Muscle of back (tissue), 11 donors: Measurements from ENCODE around the gene ZNF740. TPM values are rescaled to one million over a fixed set of nuclear protein-coding genes. Genes with fewer than 3 reads are reported as not detected.
"Not testable (repeated sequence)": the region's sequence is repeated elsewhere in the genome, so short reads cannot be mapped to it uniquely, and the experiment has no call there.

Experiments
- DNase-seq, 3 donors: peaks; one replicate each; pipeline versions ENCODE4 v3.0.0 to v3.0.0-alpha.2; 2013
- polyA plus RNA-seq, 10 donors: library from polyadenylated mRNA; unstranded; fragments of 120-200 nt; gene quantifications; one replicate each; pipeline ENCODE4 v1.2.1, GENCODE V29; 2013; ENCODE audit not compliant: insufficient read length in 10 of 10

Gene ZNF740
- polyA plus RNA-seq, 10 donors = 25.0 to 36.7 (median 28.3) TPM

GRCh38 chr12:53171725-53172329, 8.7 kb upstream of the ZNF740 start:
- no peak for DNase-seq

DNA sequence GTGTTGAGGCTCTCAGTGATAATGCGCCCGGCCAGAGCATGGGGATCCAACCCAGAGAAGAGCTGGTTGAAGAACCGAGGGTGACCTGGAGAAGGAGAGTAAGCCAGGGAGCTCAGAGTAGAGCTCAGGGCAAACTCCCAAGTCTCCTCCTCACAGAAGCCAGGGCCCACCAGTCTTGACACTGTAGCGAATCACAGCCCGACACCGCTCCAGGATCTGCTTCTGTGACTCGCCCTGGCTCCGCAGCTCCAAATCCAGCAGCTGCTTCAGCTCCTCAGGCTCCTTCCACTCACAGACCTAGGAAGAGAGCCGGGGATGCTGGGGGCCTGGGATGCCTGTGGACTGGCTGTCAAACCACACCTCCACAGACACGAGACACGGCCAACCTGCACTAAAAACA, 8.2 kb upstream of the ZNF740 start:
- DNase-seq = no peak

GRCh38 chr12:53173085-53173715, 7.3 kb upstream of the ZNF740 start:
- no peak for DNase-seq

- no peak for DNase-seq
These were observed 5.5 kb upstream of the ZNF740 start for GRCh38 chr12:53174881-53175491.

DNA sequence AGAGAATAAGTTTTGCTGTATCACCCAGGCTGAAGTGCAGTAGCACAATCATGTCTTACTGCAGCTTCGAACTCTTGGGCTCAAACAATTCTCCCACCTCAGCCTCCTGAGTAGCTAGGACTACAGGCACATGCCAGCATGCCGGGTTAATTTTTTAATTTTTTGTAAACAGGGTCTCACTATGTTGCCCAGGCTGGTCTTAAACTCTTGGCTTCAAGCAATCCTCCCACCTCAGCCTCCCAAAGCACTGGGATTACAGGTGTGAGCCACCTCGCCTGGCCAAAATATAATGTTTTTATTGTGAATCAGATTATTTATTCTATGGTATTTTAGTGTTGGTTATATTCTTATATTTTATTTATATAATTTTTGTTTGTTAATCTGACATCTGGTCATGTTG, 3.8 kb upstream of the ZNF740 start:
- DNase-seq = no peak

DNA sequence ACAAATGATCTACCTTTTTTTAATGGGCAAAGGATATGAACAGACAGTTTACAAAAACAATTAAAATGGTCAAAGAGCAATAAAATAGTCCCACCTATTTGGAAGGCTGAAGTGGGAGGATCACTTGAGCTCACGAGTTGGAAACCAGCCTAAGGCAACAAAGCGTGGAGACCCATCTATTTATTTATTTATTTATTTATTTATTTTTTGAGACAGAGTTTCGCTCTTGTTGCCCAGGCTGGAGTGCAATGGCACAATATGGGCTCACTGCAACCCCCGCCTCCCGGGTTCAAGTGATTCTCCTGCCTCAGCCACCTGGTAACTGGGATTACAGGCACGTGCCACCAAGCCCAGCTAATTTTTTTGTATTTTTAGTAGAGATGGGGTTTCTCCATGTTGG, 3.1 kb upstream of the ZNF740 start:
- DNase-seq = not testable (repeated sequence)

- not testable (repeated sequence) for DNase-seq
These were observed 1.7 kb upstream of the ZNF740 start for GRCh38 chr12:53178803-53179202.

DNA sequence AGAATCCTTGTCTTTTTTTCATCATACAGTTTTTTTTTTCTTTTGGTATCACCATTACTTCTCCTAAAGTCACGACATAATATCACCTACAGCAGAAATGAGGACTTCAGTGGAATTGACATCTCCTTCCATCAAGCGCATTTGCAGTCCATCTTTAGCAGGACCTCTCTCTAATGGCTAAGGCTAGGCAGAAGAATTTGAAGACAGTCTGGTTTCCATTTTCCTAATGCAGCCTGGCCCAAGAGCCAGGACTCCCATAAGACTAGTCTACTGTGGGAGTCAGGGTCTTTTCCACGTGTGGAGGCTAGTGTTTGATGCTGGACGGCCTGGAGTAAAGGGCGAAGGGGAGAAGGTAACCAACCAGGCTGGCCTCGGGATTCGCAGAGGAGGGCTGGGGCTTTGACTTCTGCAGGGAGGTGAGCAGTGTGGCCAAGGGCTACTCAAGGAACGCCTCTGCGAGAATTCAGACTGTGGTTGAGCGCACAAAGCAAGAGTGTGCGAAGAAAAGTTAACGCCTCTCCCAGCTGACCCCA, 769 bp upstream of the ZNF740 start:
- DNase-seq = no peak

DNA sequence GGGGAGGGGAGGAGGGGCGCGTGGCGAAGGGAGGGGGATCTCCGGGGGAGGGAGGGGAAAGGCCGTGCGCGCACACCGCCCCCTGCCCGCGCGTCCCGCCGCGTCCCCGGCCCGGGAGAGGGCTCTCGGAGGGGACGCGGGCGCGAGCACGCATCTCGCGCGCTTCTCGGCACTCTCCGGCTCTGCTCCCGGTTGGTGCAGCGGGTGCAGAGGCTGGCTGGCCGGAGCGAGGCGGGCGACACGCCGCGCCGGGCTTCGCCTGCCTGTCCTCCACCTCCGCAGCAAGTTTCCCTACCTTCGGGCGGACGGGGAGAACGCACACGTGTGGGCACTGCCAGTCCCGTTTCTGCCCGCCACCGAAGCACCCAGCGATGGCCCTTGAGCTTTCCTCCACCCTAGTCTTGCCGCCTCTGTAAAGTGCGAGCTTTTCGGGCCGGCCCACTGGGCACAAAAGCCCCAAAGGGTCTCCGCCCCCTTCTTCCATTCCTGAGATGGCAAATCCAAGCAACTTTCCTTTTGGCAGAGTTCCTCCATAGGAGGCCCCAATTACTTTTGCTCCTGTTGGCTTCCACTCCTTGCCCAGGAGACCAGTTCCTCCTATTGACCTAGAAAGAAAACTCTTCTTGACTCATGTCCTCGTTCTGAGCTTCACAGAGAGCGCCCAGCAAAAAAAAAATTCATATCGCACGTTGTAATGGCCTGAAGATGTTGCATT, 566 bp downstream of the ZNF740 start:
- DNase-seq = peak; percentile 72 to 88 (median 81)

- DNase-seq = no peak
These were observed 1.4 kb downstream of the ZNF740 start for GRCh38 chr12:53181935-53182334.

- no peak for DNase-seq
These were observed 2.4 kb downstream of the ZNF740 start for GRCh38 chr12:53182903-53183302.

DNA sequence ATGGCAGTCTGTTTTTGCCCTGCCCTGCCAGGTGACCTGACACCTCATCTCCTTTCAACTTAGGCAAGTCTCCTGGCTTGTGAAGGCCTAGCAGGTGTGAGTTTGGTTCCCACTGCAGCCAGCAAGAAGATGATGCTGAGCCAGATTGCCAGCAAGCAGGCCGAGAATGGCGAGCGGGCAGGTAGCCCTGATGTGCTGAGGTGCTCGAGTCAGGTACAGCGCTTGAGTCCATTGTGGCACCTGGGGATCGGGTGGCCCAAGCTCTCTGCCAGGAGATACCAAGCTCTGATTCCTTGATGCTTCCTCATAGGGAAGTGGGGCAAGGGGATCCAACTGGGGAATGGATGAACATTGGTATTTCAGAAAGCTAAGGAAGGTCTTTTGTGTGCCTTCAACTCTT, 4.3 kb downstream of the ZNF740 start:
- DNase-seq = no peak

- DNase-seq = no peak
These were observed 5.1 kb downstream of the ZNF740 start for GRCh38 chr12:53185582-53186153.

DNA sequence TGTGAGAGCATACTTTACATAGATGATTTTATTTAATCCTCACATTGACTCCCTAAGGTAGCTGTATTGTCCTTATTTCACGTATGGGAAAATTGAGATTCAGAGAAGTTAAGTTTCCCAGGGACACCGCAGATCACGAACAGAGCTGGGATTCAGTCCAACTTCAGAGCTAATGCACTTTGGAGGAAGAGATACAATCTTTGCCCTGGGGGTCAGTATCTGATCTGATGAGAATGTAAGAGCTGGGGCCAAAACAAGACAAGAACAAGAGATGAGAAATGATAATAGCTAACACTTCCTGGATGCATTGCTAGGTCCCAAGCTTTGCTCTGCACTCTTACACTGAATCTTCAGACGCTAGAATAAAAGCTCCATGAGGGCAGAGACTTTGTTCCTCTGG, 6.2 kb downstream of the ZNF740 start:
- DNase-seq = no peak

GRCh38 chr12:53187145-53187899, 6.8 kb downstream of the ZNF740 start:
- DNase-seq = no peak

- peak in 1 of 3 donors; percentile 61 for DNase-seq
These were observed 9.7 kb downstream of the ZNF740 start for GRCh38 chr12:53190108-53190729.

GRCh38 chr12:53191096-53191884, 10.8 kb downstream of the ZNF740 start:
- DNase-seq = no peak

DNA sequence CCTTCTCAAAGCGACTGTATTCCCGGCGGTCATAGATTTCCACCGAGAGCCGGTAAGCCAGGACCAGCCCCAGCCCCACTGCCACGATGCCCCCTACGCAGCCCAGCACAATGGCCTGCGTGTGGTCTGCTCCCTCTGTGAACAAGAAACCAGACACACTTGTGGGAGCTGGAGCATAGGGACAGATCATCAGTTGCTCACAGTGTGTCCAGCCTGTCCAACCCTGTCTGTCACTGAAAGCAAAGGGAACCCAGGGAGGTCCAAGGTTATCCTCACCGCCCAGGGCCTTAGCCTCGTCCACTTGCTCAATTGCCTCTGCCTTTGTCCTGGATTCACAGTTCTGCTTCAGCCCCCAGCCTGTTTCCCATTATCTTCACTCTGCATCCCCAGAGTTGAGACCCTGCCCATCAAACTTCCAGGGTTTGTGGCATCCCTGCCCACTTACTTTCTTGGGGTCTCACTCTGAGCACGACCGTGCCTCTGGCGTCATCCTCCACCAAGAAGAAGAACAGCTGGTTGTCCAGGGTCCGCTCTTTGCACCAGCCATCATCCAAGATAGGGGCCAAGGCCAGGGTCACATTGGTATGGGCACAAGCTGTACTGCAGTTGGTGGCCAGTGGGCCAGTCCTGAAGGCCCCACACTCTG, 11.5 kb downstream of the ZNF740 start:
- no peak for DNase-seq

GRCh38 chr12:53192531-53193021, 12.1 kb downstream of the ZNF740 start:
- DNase-seq = no peak
